Fibroblast of villous mesenchyme (primary cell): ENCODE results near the gene PPP1R1A. TPM values are rescaled to one million over a fixed set of nuclear protein-coding genes. Genes with fewer than 3 reads are reported as not detected.

Experiments used
- DNase-seq: peaks from one replicate; pipeline ENCODE4 v3.0.0-alpha.2; 2010; ENCODE audit warnings: low read depth
- H3K4me3 ChIP-seq: 2 replicates; pipeline ENCODE4 v1.5.1; 2011; ENCODE audit warnings: low read depth, mild to moderate bottlenecking, low read length
- total RNA-seq: library from RNA; depleted of rRNA; stranded (reverse); fragments of >200 nt; gene quantifications from 2 replicates; pipeline ENCODE4 v1.2.3, GENCODE V29; 2012
- TF ChIP-seq, protein P1 (sequence below): IDR thresholded peaks from 2 replicates; pipeline ENCODE4 v1.5.1; 2012; ENCODE audit warnings: low read depth, mild to moderate bottlenecking, low read length; ENCODE audit not compliant: insufficient read depth

PPP1R1A gene
- total RNA-seq, 1 donor, result not detected

DNA sequence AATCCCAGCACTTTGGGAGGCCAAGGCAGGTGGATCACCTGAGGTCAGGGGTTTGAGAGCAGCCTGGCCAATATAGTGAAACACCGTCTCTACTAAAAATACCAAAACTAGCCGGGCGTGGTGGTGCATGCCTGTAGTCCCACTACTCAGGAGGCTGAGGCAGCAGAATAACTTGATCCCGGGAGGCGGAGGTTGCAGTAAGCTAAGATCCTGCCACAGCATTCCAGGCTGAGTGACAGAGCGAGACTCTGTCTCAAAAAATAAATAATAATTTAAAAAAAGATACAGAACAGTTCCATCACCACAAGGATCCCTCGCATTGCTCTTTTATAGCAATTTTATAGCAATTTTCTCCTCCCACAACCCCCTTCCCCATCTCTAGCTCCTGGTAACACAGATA is 43.7 kb downstream of the PPP1R1A start:
- TF ChIP-seq, protein P1, sequence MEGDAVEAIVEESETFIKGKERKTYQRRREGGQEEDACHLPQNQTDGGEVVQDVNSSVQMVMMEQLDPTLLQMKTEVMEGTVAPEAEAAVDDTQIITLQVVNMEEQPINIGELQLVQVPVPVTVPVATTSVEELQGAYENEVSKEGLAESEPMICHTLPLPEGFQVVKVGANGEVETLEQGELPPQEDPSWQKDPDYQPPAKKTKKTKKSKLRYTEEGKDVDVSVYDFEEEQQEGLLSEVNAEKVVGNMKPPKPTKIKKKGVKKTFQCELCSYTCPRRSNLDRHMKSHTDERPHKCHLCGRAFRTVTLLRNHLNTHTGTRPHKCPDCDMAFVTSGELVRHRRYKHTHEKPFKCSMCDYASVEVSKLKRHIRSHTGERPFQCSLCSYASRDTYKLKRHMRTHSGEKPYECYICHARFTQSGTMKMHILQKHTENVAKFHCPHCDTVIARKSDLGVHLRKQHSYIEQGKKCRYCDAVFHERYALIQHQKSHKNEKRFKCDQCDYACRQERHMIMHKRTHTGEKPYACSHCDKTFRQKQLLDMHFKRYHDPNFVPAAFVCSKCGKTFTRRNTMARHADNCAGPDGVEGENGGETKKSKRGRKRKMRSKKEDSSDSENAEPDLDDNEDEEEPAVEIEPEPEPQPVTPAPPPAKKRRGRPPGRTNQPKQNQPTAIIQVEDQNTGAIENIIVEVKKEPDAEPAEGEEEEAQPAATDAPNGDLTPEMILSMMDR, result no peak
- no peak for DNase-seq

DNA sequence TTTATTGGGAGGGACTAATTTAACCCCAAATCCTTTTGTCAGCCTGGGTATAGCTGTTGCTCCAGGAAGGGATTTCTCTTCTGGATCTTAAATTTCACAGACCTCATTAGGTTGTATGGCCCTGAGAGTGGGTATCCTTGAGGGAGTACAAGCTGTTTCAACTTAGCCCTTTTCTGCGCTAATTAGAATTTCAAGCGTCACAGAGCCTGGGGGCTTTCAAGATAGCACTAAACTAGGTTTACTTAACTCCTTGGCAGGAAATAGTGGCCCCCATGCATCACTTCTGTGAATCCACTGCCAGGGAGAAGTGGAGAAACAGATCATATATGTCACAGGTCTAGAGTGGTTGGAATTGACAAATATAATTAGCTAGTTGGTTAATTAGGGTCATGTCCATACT is 44.9 kb downstream of the PPP1R1A start:
- TF ChIP-seq, protein P1, result no peak
- H3K4me3 ChIP-seq, result no peak overlapping the region
- DNase-seq, result no peak

More for the DNA sequence above, 43.7 kb downstream of the PPP1R1A start:
- H3K4me3 ChIP-seq, result no peak overlapping the region

DNA sequence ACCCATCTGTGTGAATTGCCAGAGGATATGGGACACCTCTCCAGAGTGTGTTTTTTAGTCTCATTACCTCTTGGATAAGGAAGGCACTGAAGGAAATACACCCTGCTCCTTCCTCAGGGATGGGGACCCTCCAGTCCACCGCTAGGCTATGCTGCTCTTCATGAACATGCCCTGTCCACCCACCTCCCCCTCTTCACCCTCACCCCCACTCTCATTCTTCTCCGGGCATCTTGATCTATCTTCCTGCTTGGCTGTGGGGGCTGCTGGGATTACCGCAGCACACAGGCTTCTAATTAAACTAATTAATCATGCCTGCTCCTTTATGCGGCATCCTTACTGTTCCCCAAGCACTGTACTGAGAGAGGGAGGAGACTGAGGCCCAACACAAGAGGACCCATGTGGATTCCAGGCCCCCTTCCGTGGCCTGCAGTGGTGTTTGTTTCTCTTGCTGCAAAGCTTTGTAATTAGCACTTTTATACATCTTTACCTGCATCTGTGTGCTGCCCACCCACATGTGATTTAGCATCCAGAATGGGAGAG is 46.6 kb downstream of the PPP1R1A start:
- no peak for DNase-seq
- H3K4me3 ChIP-seq, result no peak overlapping the region
- TF ChIP-seq, protein P1, result no peak

DNA sequence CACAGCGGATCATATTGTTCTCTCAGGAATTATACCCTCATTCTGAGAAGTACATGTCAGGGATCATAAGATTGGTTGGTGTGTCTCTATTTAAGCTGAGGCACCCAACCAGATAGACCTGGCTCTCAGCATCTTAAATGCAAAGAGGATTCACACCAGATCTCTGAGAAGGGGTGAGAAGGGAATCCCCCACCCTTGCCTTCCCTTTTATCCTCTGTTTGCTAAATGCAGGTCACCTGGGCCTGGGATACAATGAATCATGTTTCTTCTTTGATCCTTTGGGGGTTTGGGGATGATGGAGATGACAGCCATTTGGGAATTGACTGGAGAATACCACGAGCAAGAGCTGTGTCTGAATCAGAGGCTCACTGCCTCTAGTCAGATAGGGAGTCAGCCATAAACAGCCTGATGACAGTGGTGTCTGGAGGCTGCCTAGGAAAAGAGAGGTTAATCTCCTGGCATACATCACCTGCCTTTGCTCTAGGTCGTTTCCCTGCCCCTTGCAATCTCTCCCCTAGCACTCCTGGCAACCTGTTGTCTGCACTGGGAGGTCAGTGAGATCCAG is 50.2 kb downstream of the PPP1R1A start:
- no peak overlapping the region for H3K4me3 ChIP-seq
- no peak for DNase-seq
- TF ChIP-seq, protein P1, result no peak

DNA sequence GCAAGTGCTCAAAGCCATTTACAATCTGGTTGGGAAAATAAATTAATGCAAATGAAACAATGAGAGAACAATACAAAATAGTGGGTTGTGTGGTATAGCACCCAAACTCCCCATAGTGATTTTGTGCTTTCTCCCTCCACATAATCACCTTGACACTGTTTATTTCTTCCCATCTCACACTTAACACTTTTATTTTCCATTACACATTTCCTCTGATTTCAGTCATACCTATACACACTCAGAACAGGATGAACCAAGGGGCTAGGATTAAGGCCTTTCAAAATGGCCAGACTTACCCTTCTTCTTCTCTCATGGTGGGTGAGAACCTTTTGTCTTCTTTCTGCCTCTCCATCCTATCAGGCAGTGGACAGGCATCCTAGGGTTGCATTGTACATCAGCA is 53.0 kb downstream of the PPP1R1A start:
- TF ChIP-seq, protein P1, result no peak
- H3K4me3 ChIP-seq, result no peak overlapping the region
- DNase-seq, result no peak

DNA sequence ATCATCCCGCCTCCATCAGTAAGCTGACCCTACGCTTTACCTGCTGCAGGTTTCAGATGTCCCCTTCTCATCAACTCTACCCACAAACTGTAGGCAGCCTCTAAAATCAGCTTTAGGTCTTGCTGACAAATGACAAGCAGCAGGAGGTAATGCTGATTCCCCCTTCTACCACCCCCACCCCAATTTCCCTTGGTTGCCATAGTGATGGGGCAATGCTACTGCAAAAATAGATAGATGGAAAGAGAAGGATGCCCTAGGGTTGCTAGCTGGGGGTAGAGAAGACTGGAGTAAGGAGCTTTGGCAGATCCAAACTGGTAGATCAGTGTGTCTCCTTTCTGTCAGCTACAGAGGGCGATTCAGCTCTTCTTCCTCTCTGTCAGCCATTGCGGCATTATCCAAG is 58.9 kb downstream of the PPP1R1A start:
- H3K4me3 ChIP-seq, result no peak overlapping the region
- DNase-seq, result no peak
- TF ChIP-seq, protein P1, result no peak

Other genes starting within 250 kb of the PPP1R1A start
- gene GPR84, start 224.2 kb downstream of the PPP1R1A start, total RNA-seq, result not detected in 2 replicates
- 1.3 and 2.2 TPM in 2 replicates for gene ZNF385A, start 203.9 kb downstream of the PPP1R1A start, total RNA-seq
- gene ITGA5, start 169.4 kb downstream of the PPP1R1A start, total RNA-seq, result 431 and 438 TPM in 2 replicates
- 1.7 and 3.5 TPM in 2 replicates for gene GTSF1, start 115.1 kb downstream of the PPP1R1A start, total RNA-seq
- not detected in 2 replicates for gene NCKAP1L, start 90.9 kb downstream of the PPP1R1A start, total RNA-seq
- not detected in 2 replicates for gene PDE1B, start 39.1 kb downstream of the PPP1R1A start, total RNA-seq
- not detected in 2 replicates for gene LACRT, start 46.2 kb upstream of the PPP1R1A start, total RNA-seq
- not detected in 2 replicates for gene DCD, start 59.7 kb upstream of the PPP1R1A start, total RNA-seq